Measurements from ENCODE around the gene TMEM123.
A peak's percentile ranks its signal among the peaks of the same experiment; 100 is the strongest.

TMEM123 gene

GRCh38 chr11:102486584-102486983, 34.0 kb upstream of the TMEM123 start:
- DNase-seq (ENCODE audit: low read depth in 2 of 2), result no peak
- TF ChIP-seq CTCF (IDR thresholded peaks at IDR 0.05; ENCODE audit: low read depth, low read length), result no peak
- no peak overlapping the region for H3K4me3 ChIP-seq (replicated peaks in 1 of 2; ENCODE audit: low read depth in 2 of 2, low read length in 2 of 2)

DNA sequence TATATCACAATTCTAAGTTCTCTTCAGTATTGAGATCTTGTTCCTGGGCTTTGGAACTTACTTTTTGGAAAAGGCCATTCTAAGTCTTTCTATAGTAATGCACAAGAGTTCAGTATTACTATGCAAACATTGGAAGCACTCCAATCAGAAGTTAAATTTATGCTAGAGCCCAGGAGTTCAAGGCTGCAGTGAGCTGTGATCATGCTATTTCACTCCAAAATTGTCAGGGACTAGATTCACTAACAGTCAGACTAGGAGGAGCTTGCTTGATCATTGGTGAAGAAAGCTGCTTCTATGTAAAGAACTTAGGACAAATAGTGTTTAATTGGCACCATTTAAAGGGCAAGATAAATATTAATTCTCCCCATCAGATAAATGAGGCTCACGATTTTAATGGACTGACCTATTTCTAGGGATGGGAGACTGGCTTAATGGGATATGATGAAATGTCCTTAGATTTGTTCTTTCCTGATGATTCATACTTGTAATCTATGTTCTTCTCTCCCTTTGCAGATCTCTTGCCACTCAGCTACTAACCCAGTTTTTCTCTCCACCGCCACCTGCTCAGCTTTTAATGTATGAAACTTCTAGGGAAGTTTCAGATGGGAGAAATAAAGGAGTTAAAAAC, 32.6 kb upstream of the TMEM123 start:
- DNase-seq (ENCODE audit: low read depth in 2 of 2), result peak; percentile 34 to 43
- no peak for TF ChIP-seq CTCF (IDR thresholded peaks at IDR 0.05; ENCODE audit: low read depth, low read length)
- no peak overlapping the region for H3K4me3 ChIP-seq (replicated peaks in 1 of 2; ENCODE audit: low read depth in 2 of 2, low read length in 2 of 2)

DNA sequence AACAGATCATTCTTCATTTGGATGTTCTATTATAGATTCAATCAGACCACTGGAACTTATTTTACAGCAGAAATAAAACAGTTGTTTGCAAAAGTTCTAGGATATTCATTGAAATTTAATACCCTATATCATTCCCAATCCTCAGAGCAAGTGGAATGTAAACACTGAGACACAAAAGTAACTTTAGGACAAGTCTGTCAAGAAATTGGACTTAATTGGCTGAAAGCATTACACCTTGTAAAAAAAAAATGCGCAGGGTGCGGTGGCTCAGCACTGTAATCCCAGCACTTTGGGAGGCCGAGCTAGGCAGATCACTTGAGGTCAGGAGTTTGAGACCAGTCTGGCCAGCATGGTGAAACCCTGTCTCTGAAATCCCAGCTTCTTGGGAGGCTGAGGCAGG, 29.9 kb upstream of the TMEM123 start:
- DNase-seq (ENCODE audit: low read depth in 2 of 2), result no peak
- H3K4me3 ChIP-seq (replicated peaks in 1 of 2; ENCODE audit: low read depth in 2 of 2, low read length in 2 of 2), result no peak overlapping the region
- no peak for TF ChIP-seq CTCF (IDR thresholded peaks at IDR 0.05; ENCODE audit: low read depth, low read length)

DNA sequence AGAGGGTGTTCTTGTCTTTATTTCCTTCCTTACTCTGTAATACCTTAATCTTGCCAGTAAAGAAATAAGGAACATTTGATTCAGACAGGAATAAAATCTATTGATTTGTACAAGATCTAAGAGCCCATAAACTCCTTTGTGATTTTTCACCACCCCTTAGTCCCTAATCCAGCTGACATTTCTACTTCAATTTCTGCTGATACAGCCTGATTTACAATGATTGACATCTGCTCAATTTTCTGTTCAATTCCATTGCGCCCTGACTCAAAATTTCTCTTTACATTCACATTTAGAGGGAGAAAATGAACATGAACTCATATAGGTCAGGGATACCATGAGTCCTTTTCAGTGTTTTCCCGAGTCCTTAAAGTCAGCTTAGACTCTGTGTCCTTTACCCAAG, 27.2 kb upstream of the TMEM123 start:
- no peak for TF ChIP-seq CTCF (IDR thresholded peaks at IDR 0.05; ENCODE audit: low read depth, low read length)
- no peak overlapping the region for H3K4me3 ChIP-seq (replicated peaks in 1 of 2; ENCODE audit: low read depth in 2 of 2, low read length in 2 of 2)
- no peak for DNase-seq (ENCODE audit: low read depth in 2 of 2)

GRCh38 chr11:102478673-102479299, 26.2 kb upstream of the TMEM123 start:
- TF ChIP-seq CTCF (IDR thresholded peaks at IDR 0.05; ENCODE audit: low read depth, low read length), result no peak
- peak in 1 of 2 donors; percentile 17 for DNase-seq (ENCODE audit: low read depth in 2 of 2)
- no peak overlapping the region for H3K4me3 ChIP-seq (replicated peaks in 1 of 2; ENCODE audit: low read depth in 2 of 2, low read length in 2 of 2)

- no peak overlapping the region for H3K4me3 ChIP-seq (replicated peaks in 1 of 2; ENCODE audit: low read depth in 2 of 2, low read length in 2 of 2)
- DNase-seq (ENCODE audit: low read depth in 2 of 2), result peak; percentile 22 to 34
- TF ChIP-seq CTCF (IDR thresholded peaks at IDR 0.05; ENCODE audit: low read depth, low read length), result no peak
These were observed 24.2 kb upstream of the TMEM123 start for GRCh38 chr11:102476812-102477211.

Measured in cardiac fibroblast (primary cell).